ENCODE measurements around the gene FYB1. TPM values are rescaled to one million over a fixed set of nuclear protein-coding genes. Genes with fewer than 3 reads are reported as not detected.

The FYB1 gene
- total and polyA plus RNA-seq, 5 donors from 2014 or later, result 197 to 639 (median 227) TPM

DNA sequence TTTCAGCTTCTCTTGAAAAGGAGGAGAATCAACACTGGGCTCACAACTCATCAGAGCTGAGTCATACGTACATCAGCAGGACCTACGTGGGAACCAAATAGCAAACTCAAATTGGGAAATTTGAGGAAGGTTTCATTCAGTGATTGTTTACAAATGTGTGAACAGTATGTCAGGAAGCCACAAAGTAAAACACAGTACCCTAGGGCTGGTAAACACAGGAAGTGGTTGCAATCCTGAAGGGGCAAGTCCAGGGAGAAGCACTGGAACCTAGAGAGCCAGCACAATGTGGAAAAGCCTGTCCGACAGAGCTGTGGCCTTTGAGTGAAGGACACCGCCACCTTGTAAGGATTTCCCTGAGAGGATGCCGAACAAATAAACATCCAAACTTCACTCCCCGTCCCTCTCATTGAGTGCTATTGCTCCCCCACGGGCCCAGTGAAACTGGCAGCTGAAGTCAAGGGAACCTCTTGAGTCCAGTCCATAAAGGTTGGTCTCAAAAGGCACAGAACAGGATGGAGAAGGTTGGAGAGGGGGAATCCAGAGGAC lies 118.4 kb downstream of the FYB1 start:
- Histone ChIP-seq H3K9me3 (ENCODE audit: control insufficient read depth in 2 of 2, low read length in 2 of 2) (no peaks in the 10 kb centered on the region), H3K27me3 (ENCODE audit: control insufficient read depth, insufficient read depth, low read length) (no peaks in the 10 kb centered on the region), H3K27ac (ENCODE audit: insufficient read depth, low read length, poor library complexity, severe bottlenecking) (no peak overlapping the region), H3K4me1 (ENCODE audit: control insufficient read depth, insufficient read depth, low read length, poor library complexity, severe bottlenecking) (no peaks in the 10 kb centered on the region), H3K36me3 (ENCODE audit: control insufficient read depth, insufficient read depth, low read length) (peaks cover 32% of the 10 kb centered on the region), H3K4me3 (ENCODE audit: low read depth, low read length) (no peak overlapping the region)
- Mint-ChIP-seq H3K4me1 (peaks cover 19 to 37% (median 29%) of the 10 kb centered on the region in 4 donors), H3K27me3 (no peaks in the 10 kb centered on the region), H3K36me3 (peaks cover 25% of the 10 kb centered on the region), H3K9me3 (no peaks in the 10 kb centered on the region), H3K4me3 (peak overlapping the region in 2 of 4 donors; percentile 27 to 46), H3K27ac (peak overlapping the region; percentile 62 to 64 (median 62))
- no peak for DNase-seq
- ATAC-seq (ENCODE audit: low read depth in 2 of 2), result no peak

DNA sequence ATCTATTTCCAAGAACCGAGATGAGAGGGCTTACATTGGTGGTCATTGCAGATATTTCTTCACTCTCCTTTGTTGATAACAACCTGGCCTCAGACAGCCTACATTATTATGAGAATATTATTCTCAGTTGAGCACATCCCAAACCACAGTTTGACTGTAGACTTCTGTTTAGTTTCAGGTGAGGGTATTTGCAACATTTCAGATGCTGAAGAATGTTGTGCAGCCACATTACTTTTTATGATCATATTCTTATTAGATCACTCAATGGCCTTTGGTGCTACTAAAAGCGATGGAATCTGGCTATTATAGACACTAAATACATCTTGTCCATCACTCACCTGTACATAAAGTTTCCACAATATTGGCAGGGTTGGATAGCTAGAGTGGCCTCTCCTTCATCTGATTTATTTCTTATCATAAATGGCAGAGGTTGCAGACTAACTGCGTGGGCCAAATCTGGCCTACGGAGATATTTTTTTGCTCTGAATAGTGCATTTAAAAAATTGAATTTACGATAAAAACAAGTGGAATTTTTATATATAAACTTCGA lies 119.0 kb downstream of the FYB1 start:
- Histone ChIP-seq H3K36me3 (ENCODE audit: control insufficient read depth, insufficient read depth, low read length) (peaks cover 27% of the 10 kb centered on the region), H3K4me3 (ENCODE audit: low read depth, low read length) (no peak overlapping the region), H3K9me3 (ENCODE audit: control insufficient read depth in 2 of 2, low read length in 2 of 2) (no peaks in the 10 kb centered on the region), H3K27me3 (ENCODE audit: control insufficient read depth, insufficient read depth, low read length) (no peaks in the 10 kb centered on the region), H3K27ac (ENCODE audit: insufficient read depth, low read length, poor library complexity, severe bottlenecking) (no peak overlapping the region), H3K4me1 (ENCODE audit: control insufficient read depth, insufficient read depth, low read length, poor library complexity, severe bottlenecking) (no peaks in the 10 kb centered on the region)
- peak overlapping the region in 1 of 4 donors; percentile 5 for H3K4me3 Mint-ChIP-seq
- H3K27ac Mint-ChIP-seq, result peak overlapping the region; percentile 62 to 64 (median 62)
- DNase-seq (no peak), ATAC-seq (ENCODE audit: low read depth in 2 of 2) (no peak)
- H3K9me3 Mint-ChIP-seq, result no peaks in the 10 kb centered on the region
- H3K36me3 Mint-ChIP-seq, result peaks cover 23% of the 10 kb centered on the region
- H3K27me3 Mint-ChIP-seq, result no peaks in the 10 kb centered on the region
- H3K4me1 Mint-ChIP-seq, result peaks cover 19 to 37% (median 29%) of the 10 kb centered on the region in 4 donors

GRCh38 chr5:39099831-39100230 lies 119.5 kb downstream of the FYB1 start:
- H3K27me3 Mint-ChIP-seq, result no peaks in the 10 kb centered on the region
- peaks cover 23% of the 10 kb centered on the region for H3K36me3 Mint-ChIP-seq
- H3K9me3 ChIP-seq (ENCODE audit: control insufficient read depth in 2 of 2, low read length in 2 of 2), result no peaks in the 10 kb centered on the region
- ATAC-seq (ENCODE audit: low read depth in 2 of 2) (no peak), DNase-seq (no peak)
- peak overlapping the region; percentile 34 for H3K27ac ChIP-seq (ENCODE audit: insufficient read depth, low read length, poor library complexity, severe bottlenecking)
- H3K4me1 ChIP-seq (ENCODE audit: control insufficient read depth, insufficient read depth, low read length, poor library complexity, severe bottlenecking), result no peaks in the 10 kb centered on the region
- H3K9me3 Mint-ChIP-seq, result no peaks in the 10 kb centered on the region
- peak overlapping the region; percentile 15 to 72 (median 23) for H3K27ac Mint-ChIP-seq
- no peak overlapping the region for H3K4me3 ChIP-seq (ENCODE audit: low read depth, low read length)
- peaks cover 19 to 37% (median 29%) of the 10 kb centered on the region in 4 donors for H3K4me1 Mint-ChIP-seq
- peaks cover 22% of the 10 kb centered on the region for H3K36me3 ChIP-seq (ENCODE audit: control insufficient read depth, insufficient read depth, low read length)
- no peaks in the 10 kb centered on the region for H3K27me3 ChIP-seq (ENCODE audit: control insufficient read depth, insufficient read depth, low read length)
- no peak overlapping the region for H3K4me3 Mint-ChIP-seq

DNA sequence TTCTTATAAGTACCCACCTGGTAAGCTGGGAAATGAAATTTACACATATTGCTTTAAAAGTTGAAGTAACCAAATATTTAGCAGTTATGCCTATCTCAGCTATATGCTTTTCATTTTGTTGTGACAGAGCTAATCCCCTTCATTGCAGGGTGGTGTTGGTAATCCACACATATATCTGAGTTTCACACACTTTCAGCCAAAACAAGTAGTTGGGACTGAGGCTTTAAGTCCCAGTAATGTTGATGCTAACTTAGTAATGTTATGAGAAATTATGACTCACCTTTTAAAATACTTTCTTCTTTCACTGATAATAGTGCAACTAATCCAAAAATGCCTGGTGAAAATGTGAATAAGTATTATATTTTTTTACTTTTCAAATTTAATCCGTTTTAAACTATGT lies 126.0 kb downstream of the FYB1 start:
- H3K27me3 Mint-ChIP-seq, result peaks cover 46% of the 10 kb centered on the region
- no peak overlapping the region for H3K4me3 ChIP-seq (ENCODE audit: low read depth, low read length)
- H3K27ac ChIP-seq (ENCODE audit: insufficient read depth, low read length, poor library complexity, severe bottlenecking), result no peak overlapping the region
- peaks cover 21% of the 10 kb centered on the region for H3K27me3 ChIP-seq (ENCODE audit: control insufficient read depth, insufficient read depth, low read length)
- H3K9me3 Mint-ChIP-seq, result peaks cover 0 to 8% (median under 1%) of the 10 kb centered on the region in 7 donors
- ATAC-seq (ENCODE audit: low read depth in 2 of 2) (no peak), DNase-seq (no peak)
- H3K4me3 Mint-ChIP-seq, result no peak overlapping the region
- no peak overlapping the region for H3K27ac Mint-ChIP-seq
- H3K36me3 Mint-ChIP-seq, result no peaks in the 10 kb centered on the region
- H3K36me3 ChIP-seq (ENCODE audit: control insufficient read depth, insufficient read depth, low read length), result no peaks in the 10 kb centered on the region
- H3K9me3 ChIP-seq (ENCODE audit: control insufficient read depth in 2 of 2, low read length in 2 of 2), result peaks cover 3 to 5% of the 10 kb centered on the region in 2 experiments
- H3K4me1 ChIP-seq (ENCODE audit: control insufficient read depth, insufficient read depth, low read length, poor library complexity, severe bottlenecking), result no peaks in the 10 kb centered on the region
- H3K4me1 Mint-ChIP-seq, result peaks cover 0 to 2% (median 0%) of the 10 kb centered on the region in 4 donors

GRCh38 chr5:39092581-39093351 lies 126.6 kb downstream of the FYB1 start:
- Mint-ChIP-seq H3K4me3 (no peak overlapping the region), H3K9me3 (peaks cover 0 to 8% (median 1%) of the 10 kb centered on the region in 7 donors), H3K27ac (no peak overlapping the region), H3K36me3 (no peaks in the 10 kb centered on the region), H3K27me3 (peaks cover 48% of the 10 kb centered on the region), H3K4me1 (peaks cover 0 to 2% (median 0%) of the 10 kb centered on the region in 4 donors)
- no peak overlapping the region for H3K27ac ChIP-seq (ENCODE audit: insufficient read depth, low read length, poor library complexity, severe bottlenecking)
- H3K4me3 ChIP-seq (ENCODE audit: low read depth, low read length), result no peak overlapping the region
- H3K36me3 ChIP-seq (ENCODE audit: control insufficient read depth, insufficient read depth, low read length), result no peaks in the 10 kb centered on the region
- DNase-seq, result no peak
- no peaks in the 10 kb centered on the region for H3K4me1 ChIP-seq (ENCODE audit: control insufficient read depth, insufficient read depth, low read length, poor library complexity, severe bottlenecking)
- H3K27me3 ChIP-seq (ENCODE audit: control insufficient read depth, insufficient read depth, low read length), result peaks cover 24% of the 10 kb centered on the region
- ATAC-seq (ENCODE audit: low read depth in 2 of 2), result no peak
- H3K9me3 ChIP-seq (ENCODE audit: control insufficient read depth in 2 of 2, low read length in 2 of 2), result peaks cover 3 to 5% of the 10 kb centered on the region in 2 experiments

- peaks cover 55% of the 10 kb centered on the region for H3K27me3 Mint-ChIP-seq
- no peak overlapping the region for H3K27ac Mint-ChIP-seq
- no peaks in the 10 kb centered on the region for H3K36me3 ChIP-seq (ENCODE audit: control insufficient read depth, insufficient read depth, low read length)
- H3K4me1 Mint-ChIP-seq, result peaks cover 0 to 2% (median 0%) of the 10 kb centered on the region in 4 donors
- peaks cover 26% of the 10 kb centered on the region for H3K27me3 ChIP-seq (ENCODE audit: control insufficient read depth, insufficient read depth, low read length)
- H3K4me1 ChIP-seq (ENCODE audit: control insufficient read depth, insufficient read depth, low read length, poor library complexity, severe bottlenecking), result no peaks in the 10 kb centered on the region
- H3K4me3 Mint-ChIP-seq, result no peak overlapping the region
- H3K27ac ChIP-seq (ENCODE audit: insufficient read depth, low read length, poor library complexity, severe bottlenecking), result no peak overlapping the region
- no peak overlapping the region for H3K4me3 ChIP-seq (ENCODE audit: low read depth, low read length)
- ATAC-seq (ENCODE audit: low read depth in 2 of 2), result no peak
- H3K9me3 ChIP-seq (ENCODE audit: control insufficient read depth in 2 of 2, low read length in 2 of 2), result peaks cover 3 to 5% of the 10 kb centered on the region in 2 experiments
- no peak for DNase-seq
- no peaks in the 10 kb centered on the region for H3K36me3 Mint-ChIP-seq
- H3K9me3 Mint-ChIP-seq, result peaks cover 0 to 8% (median 1%) of the 10 kb centered on the region in 7 donors
Observed at GRCh38 chr5:39091940-39092580, 127.3 kb downstream of the FYB1 start.

GRCh38 chr5:39083968-39084367 lies 135.4 kb downstream of the FYB1 start:
- Mint-ChIP-seq H3K4me3 (no peak overlapping the region), H3K9me3 (peaks cover 0 to 9% (median 3%) of the 10 kb centered on the region in 7 donors), H3K27ac (no peak overlapping the region), H3K27me3 (peaks cover 71% of the 10 kb centered on the region), H3K4me1 (peaks cover 0 to 9% (median 2%) of the 10 kb centered on the region in 4 donors), H3K36me3 (no peaks in the 10 kb centered on the region)
- H3K4me3 ChIP-seq (ENCODE audit: low read depth, low read length), result no peak overlapping the region
- DNase-seq, result no peak
- no peaks in the 10 kb centered on the region for H3K4me1 ChIP-seq (ENCODE audit: control insufficient read depth, insufficient read depth, low read length, poor library complexity, severe bottlenecking)
- peaks cover 35% of the 10 kb centered on the region for H3K27me3 ChIP-seq (ENCODE audit: control insufficient read depth, insufficient read depth, low read length)
- H3K9me3 ChIP-seq (ENCODE audit: control insufficient read depth in 2 of 2, low read length in 2 of 2), result peaks cover 0 to 1% of the 10 kb centered on the region in 2 experiments
- no peaks in the 10 kb centered on the region for H3K36me3 ChIP-seq (ENCODE audit: control insufficient read depth, insufficient read depth, low read length)
- ATAC-seq (ENCODE audit: low read depth in 2 of 2), result no peak
- no peak overlapping the region for H3K27ac ChIP-seq (ENCODE audit: insufficient read depth, low read length, poor library complexity, severe bottlenecking)

Data from CD4-positive, CD25-positive, alpha-beta regulatory T cell (primary cell).